GM12801 (cell line): ENCODE data around the gene NCOR2.

Source experiments
- CTCF ChIP-seq: IDR thresholded peaks from one replicate; pipeline ENCODE4 v1.5.1; 2011; ENCODE audit warnings: control low read depth; ENCODE audit not compliant: insufficient read length; ENCODE audit errors: extremely low read depth

The NCOR2 gene

GRCh38 chr12:124534776-124535740, 32.4 kb downstream of the NCOR2 start:
- TF ChIP-seq CTCF = no peak

DNA sequence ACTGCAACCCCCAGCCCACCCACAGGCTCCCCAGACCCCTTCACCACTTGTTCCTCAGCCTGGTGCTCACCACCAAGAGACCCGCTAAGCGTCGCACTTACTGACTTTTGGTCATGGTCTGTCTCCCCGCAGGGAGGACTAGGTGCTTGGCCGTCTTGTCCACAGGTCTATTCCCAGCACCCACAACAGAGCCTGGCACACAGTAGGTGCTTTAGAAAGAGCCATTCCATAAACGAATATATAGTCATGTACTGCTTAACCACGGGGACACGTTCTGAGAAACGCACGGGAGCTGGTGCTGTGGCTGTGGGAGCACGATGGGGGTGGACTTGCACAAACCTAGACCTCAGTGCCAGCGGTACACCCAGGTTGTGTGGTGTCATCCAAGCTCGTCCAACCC, 34.0 kb downstream of the NCOR2 start:
- no peak for TF ChIP-seq CTCF

- TF ChIP-seq CTCF = no peak
Observed at GRCh38 chr12:124532967-124533366, 34.4 kb downstream of the NCOR2 start.

- no peak for TF ChIP-seq CTCF
Observed at GRCh38 chr12:124532331-124532750, 35.1 kb downstream of the NCOR2 start.

DNA sequence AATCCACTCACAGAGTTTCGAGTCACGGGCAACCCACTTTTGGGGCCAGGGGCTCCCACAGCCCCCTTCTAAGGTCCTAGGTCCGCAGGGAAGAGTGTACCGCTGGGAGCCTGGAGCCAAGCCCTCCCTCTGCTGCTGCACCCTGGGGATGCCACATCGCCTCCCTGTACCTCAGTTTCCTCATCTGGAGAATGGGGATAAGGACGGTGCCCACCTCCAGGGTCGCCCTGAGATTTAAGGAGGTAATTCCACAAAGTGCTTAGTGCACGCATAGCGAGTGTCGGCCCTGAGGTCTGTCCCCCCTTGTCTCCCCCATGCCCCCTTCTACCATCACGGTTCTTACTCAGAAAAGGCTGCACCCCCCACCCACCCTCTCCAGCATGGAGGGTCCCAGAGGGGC, 35.5 kb downstream of the NCOR2 start:
- no peak for TF ChIP-seq CTCF

GRCh38 chr12:124531281-124531745, 36.1 kb downstream of the NCOR2 start:
- no peak for TF ChIP-seq CTCF

- TF ChIP-seq CTCF = no peak
Observed at GRCh38 chr12:124530637-124531263, 36.7 kb downstream of the NCOR2 start.
